ENCODE results near the gene PCDHGA1. TPM values are rescaled to one million over a fixed set of nuclear protein-coding genes. Genes with fewer than 3 reads are reported as not detected.

Gene PCDHGA1
- total RNA-seq, 1 donor from 2014 or later: 0.09 TPM

- no peak overlapping the region for H3K27ac Mint-ChIP-seq
- H3K4me3 Mint-ChIP-seq (ENCODE audit: low read depth): no peak overlapping the region
- H3K36me3 Mint-ChIP-seq (ENCODE audit: low read depth): peaks cover 1% of the 10 kb centered on the region
- peaks cover 20% of the 10 kb centered on the region for H3K27me3 Mint-ChIP-seq (ENCODE audit: low read depth)
- H3K9me3 Mint-ChIP-seq: peaks cover 21% of the 10 kb centered on the region
- peaks cover 2% of the 10 kb centered on the region for H3K4me1 Mint-ChIP-seq (ENCODE audit: low read depth)
- DNase-seq (ENCODE audit: low spot score): no peak
- intact Hi-C loops (cut with micrococcal nuclease): loop anchor here (5.0 to 10.0 kb wide), 4 partner anchors 67 to 202 kb away; partner anchors contain the start of gene PCDHGA11
These were observed 25.3 kb downstream of the PCDHGA1 start for GRCh38 chr5:141355641-141356040.

GRCh38 chr5:141356133-141356532 lies 25.8 kb downstream of the PCDHGA1 start:
- Mint-ChIP-seq H3K9me3 (peaks cover 26% of the 10 kb centered on the region), H3K27me3 (ENCODE audit: low read depth) (peaks cover 24% of the 10 kb centered on the region), H3K36me3 (ENCODE audit: low read depth) (peaks cover 3% of the 10 kb centered on the region), H3K27ac (no peak overlapping the region), H3K4me3 (ENCODE audit: low read depth) (no peak overlapping the region), H3K4me1 (ENCODE audit: low read depth) (peaks cover 2% of the 10 kb centered on the region)
- intact Hi-C loops (cut with micrococcal nuclease): loop anchor here (5.0 to 10.0 kb wide), 4 partner anchors 66 to 201 kb away; partner anchors contain the start of gene PCDHGA11
- DNase-seq (ENCODE audit: low spot score): no peak

- peaks cover 31% of the 10 kb centered on the region for H3K9me3 Mint-ChIP-seq
- H3K27ac Mint-ChIP-seq: no peak overlapping the region
- H3K36me3 Mint-ChIP-seq (ENCODE audit: low read depth): peaks cover 3% of the 10 kb centered on the region
- peaks cover 2% of the 10 kb centered on the region for H3K4me1 Mint-ChIP-seq (ENCODE audit: low read depth)
- intact Hi-C loops (cut with micrococcal nuclease): loop anchor here (5.0 to 10.0 kb wide), 4 partner anchors 65 to 200 kb away; partner anchors contain the start of gene PCDHGA11
- H3K27me3 Mint-ChIP-seq (ENCODE audit: low read depth): peaks cover 27% of the 10 kb centered on the region
- no peak overlapping the region for H3K4me3 Mint-ChIP-seq (ENCODE audit: low read depth)
- DNase-seq (ENCODE audit: low spot score): no peak
These were observed 26.6 kb downstream of the PCDHGA1 start for GRCh38 chr5:141356950-141357349.

- Mint-ChIP-seq H3K4me1 (ENCODE audit: low read depth) (peaks cover 2% of the 10 kb centered on the region), H3K4me3 (ENCODE audit: low read depth) (peak within 1 kb of the TSS; percentile 85), H3K27me3 (ENCODE audit: low read depth) (peaks cover 34% of the 10 kb centered on the region), H3K9me3 (peaks cover 52% of the 10 kb centered on the region), H3K36me3 (ENCODE audit: low read depth) (peaks cover 6% of the 10 kb centered on the region), H3K27ac (peak within 1 kb of the TSS; percentile 62)
- no peak for DNase-seq (ENCODE audit: low spot score)
- intact Hi-C loops (cut with micrococcal nuclease): loop anchor here (5.0 to 10.0 kb wide), 4 partner anchors 62 to 197 kb away; partner anchors contain the start of gene PCDHGA11
These were observed 29.6 kb downstream of the PCDHGA1 start, which contains the start of gene PCDHGB2 for GRCh38 chr5:141359790-141360426. Gene PCDHGB2 (plus strand): TSS chr5:141359994. CDS start chr5:141360136, 142 bp downstream.

GRCh38 chr5:141360685-141361084 lies 30.4 kb downstream of the PCDHGA1 start:
- peaks cover 6% of the 10 kb centered on the region for H3K36me3 Mint-ChIP-seq (ENCODE audit: low read depth)
- H3K9me3 Mint-ChIP-seq: peaks cover 55% of the 10 kb centered on the region
- peaks cover 2% of the 10 kb centered on the region for H3K4me1 Mint-ChIP-seq (ENCODE audit: low read depth)
- intact Hi-C loops (cut with micrococcal nuclease): no loop called here
- peaks cover 37% of the 10 kb centered on the region for H3K27me3 Mint-ChIP-seq (ENCODE audit: low read depth)
- peak overlapping the region; percentile 85 for H3K4me3 Mint-ChIP-seq (ENCODE audit: low read depth)
- no peak overlapping the region for H3K27ac Mint-ChIP-seq
- DNase-seq (ENCODE audit: low spot score): no peak

- peaks cover 55% of the 10 kb centered on the region for H3K9me3 Mint-ChIP-seq
- H3K4me3 Mint-ChIP-seq (ENCODE audit: low read depth): no peak overlapping the region
- H3K4me1 Mint-ChIP-seq (ENCODE audit: low read depth): peaks cover 2% of the 10 kb centered on the region
- intact Hi-C loops (cut with micrococcal nuclease): no loop called here
- peaks cover 6% of the 10 kb centered on the region for H3K36me3 Mint-ChIP-seq (ENCODE audit: low read depth)
- H3K27me3 Mint-ChIP-seq (ENCODE audit: low read depth): peaks cover 33% of the 10 kb centered on the region
- DNase-seq (ENCODE audit: low spot score): no peak
- H3K27ac Mint-ChIP-seq: no peak overlapping the region
These were observed 32.4 kb downstream of the PCDHGA1 start for GRCh38 chr5:141362719-141363118.

- DNase-seq (ENCODE audit: low spot score): no peak
- intact Hi-C loops (cut with micrococcal nuclease): no loop called here
- Mint-ChIP-seq H3K4me1 (ENCODE audit: low read depth) (peaks cover 2% of the 10 kb centered on the region), H3K27me3 (ENCODE audit: low read depth) (peaks cover 30% of the 10 kb centered on the region), H3K27ac (no peak within 1 kb of the TSS), H3K9me3 (peaks cover 52% of the 10 kb centered on the region), H3K36me3 (ENCODE audit: low read depth) (peaks cover 6% of the 10 kb centered on the region), H3K4me3 (ENCODE audit: low read depth) (no peak within 1 kb of the TSS)
These were observed 33.8 kb downstream of the PCDHGA1 start, which contains the start of gene PCDHGA5 for GRCh38 chr5:141363952-141364660. Gene PCDHGA5 (plus strand): TSS chr5:141364162. CDS start chr5:141364331, 169 bp downstream.

GRCh38 chr5:141366016-141366896 lies 35.9 kb downstream of the PCDHGA1 start:
- Mint-ChIP-seq H3K27me3 (ENCODE audit: low read depth) (peaks cover 30% of the 10 kb centered on the region), H3K27ac (no peak overlapping the region), H3K4me3 (ENCODE audit: low read depth) (no peak overlapping the region), H3K9me3 (peaks cover 45% of the 10 kb centered on the region), H3K4me1 (ENCODE audit: low read depth) (peaks cover 1% of the 10 kb centered on the region), H3K36me3 (ENCODE audit: low read depth) (peaks cover 3% of the 10 kb centered on the region)
- intact Hi-C loops (cut with micrococcal nuclease): no loop called here
- DNase-seq (ENCODE audit: low spot score): no peak

- peak within 1 kb of the TSS; percentile 77 for H3K4me3 Mint-ChIP-seq (ENCODE audit: low read depth)
- H3K27ac Mint-ChIP-seq: no peak within 1 kb of the TSS
- H3K27me3 Mint-ChIP-seq (ENCODE audit: low read depth): peaks cover 19% of the 10 kb centered on the region
- H3K9me3 Mint-ChIP-seq: peaks cover 37% of the 10 kb centered on the region
- H3K36me3 Mint-ChIP-seq (ENCODE audit: low read depth): peaks cover 5% of the 10 kb centered on the region
- no peak for DNase-seq (ENCODE audit: low spot score)
- intact Hi-C loops (cut with micrococcal nuclease): no loop called here
- peaks cover 1% of the 10 kb centered on the region for H3K4me1 Mint-ChIP-seq (ENCODE audit: low read depth)
These were observed 39.9 kb downstream of the PCDHGA1 start, which contains the start of gene PCDHGB3 for GRCh38 chr5:141369994-141370848. Gene PCDHGB3 (plus strand): TSS chr5:141370242. CDS start chr5:141370395, 153 bp downstream.

- Mint-ChIP-seq H3K27me3 (ENCODE audit: low read depth) (peaks cover 15% of the 10 kb centered on the region), H3K4me3 (ENCODE audit: low read depth) (no peak overlapping the region)
These were observed 41.5 kb downstream of the PCDHGA1 start for GRCh38 chr5:141371572-141372475.

More at GRCh38 chr5:141371572-141372475, 41.5 kb downstream of the PCDHGA1 start:
- no peak for DNase-seq (ENCODE audit: low spot score)
- peaks cover 5% of the 10 kb centered on the region for H3K36me3 Mint-ChIP-seq (ENCODE audit: low read depth)
- H3K9me3 Mint-ChIP-seq: peaks cover 38% of the 10 kb centered on the region
- H3K4me1 Mint-ChIP-seq (ENCODE audit: low read depth): peaks cover 1% of the 10 kb centered on the region
- H3K27ac Mint-ChIP-seq: no peak overlapping the region
- intact Hi-C loops (cut with micrococcal nuclease): no loop called here

Data from activated T-helper 2 cell treated with anti-CD3 and anti-CD28 coated beads, Interferon-gamma antibody, Interleukin-2, Interleukin-4, amounts not matched to agents 10 μg/mL and 5 μg/mL and 100 μg/mL, durations not matched to agents 14 hours and 24 hours and 36 hours (primary cell).